ENCODE results near the gene IL18R1. TPM values are rescaled to one million over a fixed set of nuclear protein-coding genes. Genes with fewer than 3 reads are reported as not detected.
"Not testable (repeated sequence)": the region's sequence is repeated elsewhere in the genome, so short reads cannot be mapped to it uniquely, and the experiment has no call there.

The IL18R1 gene
- total and polyA plus RNA-seq, 7 experiments from 2014 or later: 0.77 to 52.8 (median 2.5) TPM

DNA sequence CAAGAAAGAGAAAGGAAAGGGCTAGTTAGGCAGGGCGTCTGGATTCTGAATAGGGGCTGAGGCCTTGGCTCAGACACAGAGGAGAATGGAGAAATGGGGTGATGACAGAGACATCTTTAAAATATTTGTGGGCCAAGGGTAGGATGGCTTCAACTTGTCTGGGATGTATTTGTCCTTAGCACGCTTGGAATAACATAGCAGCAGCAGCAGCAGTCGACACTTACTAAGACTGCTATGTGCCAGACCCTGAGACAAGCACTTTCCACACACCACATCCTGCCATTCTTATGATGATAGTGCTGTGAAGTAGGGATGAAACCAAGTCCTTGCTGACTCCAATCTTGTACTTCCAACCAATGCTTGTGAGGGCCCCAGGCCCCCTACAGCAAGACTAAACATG lies 41.6 kb upstream of the IL18R1 start:
- ChIA-PET CTCF (no interaction called here), POLR2A (no interaction called here)
- Mint-ChIP-seq H3K27me3 (peaks cover 0 to 5% (median 0%) of the 10 kb centered on the region in 5 donors), H3K4me3 (no peak overlapping the region), H3K9me3 (peaks cover 0 to 3% (median 0%) of the 10 kb centered on the region in 11 donors), H3K27ac (no peak overlapping the region), H3K36me3 (peaks cover 0 to 3% (median 0%) of the 10 kb centered on the region in 5 donors), H3K4me1 (peaks cover 0 to 14% (median 0%) of the 10 kb centered on the region in 7 donors)
- H3K27ac ChIP-seq (ENCODE audit: low read depth, low read length): no peak overlapping the region
- no peak overlapping the region for H3K4me3 ChIP-seq (ENCODE audit: low read length)
- ATAC-seq: no peak
- no peaks in the 10 kb centered on the region for H3K36me3 ChIP-seq (ENCODE audit: control insufficient read depth in 2 of 3, insufficient read depth in 3 of 3, low read length in 3 of 3)
- H3K9me3 ChIP-seq (ENCODE audit: control insufficient read depth in 2 of 3, low read length in 3 of 3): no peaks in the 10 kb centered on the region
- H3K4me1 ChIP-seq (ENCODE audit: control insufficient read depth in 2 of 2, insufficient read depth in 2 of 2, low read length in 2 of 2): no peaks in the 10 kb centered on the region
- peaks cover 0 to 3% of the 10 kb centered on the region in 2 donors for H3K27me3 ChIP-seq (ENCODE audit: control insufficient read depth in 2 of 2, insufficient read depth in 2 of 2, low read length in 2 of 2)
- no peak for DNase-seq
- intact Hi-C loops (cut with micrococcal nuclease): no loop called here

DNA sequence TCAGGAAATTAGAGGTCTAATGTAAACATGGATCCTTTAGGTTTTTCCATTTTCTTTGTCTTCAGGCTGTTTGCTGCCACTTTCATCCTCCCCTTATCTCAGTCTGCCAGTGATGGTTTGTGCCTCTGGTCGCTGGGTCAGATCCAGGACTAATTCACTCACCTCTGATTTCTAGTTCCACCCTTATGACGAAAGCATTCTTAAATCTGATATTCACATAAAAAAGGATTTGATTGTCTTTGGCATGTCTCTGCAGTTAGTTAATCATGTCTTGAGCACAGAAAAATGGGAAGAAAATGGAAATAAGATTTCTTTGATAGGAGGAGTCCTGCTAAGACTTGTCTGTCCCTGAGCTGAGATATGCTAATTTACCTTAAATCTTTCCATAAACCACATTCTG lies 39.7 kb upstream of the IL18R1 start:
- peaks cover 0 to 14% (median 0%) of the 10 kb centered on the region in 7 donors for H3K4me1 Mint-ChIP-seq
- Histone ChIP-seq H3K27me3 (ENCODE audit: control insufficient read depth in 2 of 2, insufficient read depth in 2 of 2, low read length in 2 of 2) (peaks cover 0 to 3% of the 10 kb centered on the region in 2 donors), H3K4me3 (ENCODE audit: low read length) (no peak overlapping the region), H3K9me3 (ENCODE audit: control insufficient read depth in 2 of 3, low read length in 3 of 3) (no peaks in the 10 kb centered on the region), H3K36me3 (ENCODE audit: control insufficient read depth in 2 of 3, insufficient read depth in 3 of 3, low read length in 3 of 3) (no peaks in the 10 kb centered on the region), H3K27ac (ENCODE audit: low read depth, low read length) (no peak overlapping the region), H3K4me1 (ENCODE audit: control insufficient read depth in 2 of 2, insufficient read depth in 2 of 2, low read length in 2 of 2) (no peaks in the 10 kb centered on the region)
- DNase-seq (no peak), ATAC-seq (no peak)
- ChIA-PET CTCF (no interaction called here), POLR2A (no interaction called here)
- no peak overlapping the region for H3K27ac Mint-ChIP-seq
- H3K9me3 Mint-ChIP-seq: peaks cover 0 to 5% (median 0%) of the 10 kb centered on the region in 11 donors
- peaks cover 0 to 8% (median 0%) of the 10 kb centered on the region in 5 donors for H3K36me3 Mint-ChIP-seq
- intact Hi-C loops (cut with micrococcal nuclease): no loop called here
- H3K27me3 Mint-ChIP-seq: peaks cover 0 to 3% (median 0%) of the 10 kb centered on the region in 5 donors
- H3K4me3 Mint-ChIP-seq: no peak overlapping the region

DNA sequence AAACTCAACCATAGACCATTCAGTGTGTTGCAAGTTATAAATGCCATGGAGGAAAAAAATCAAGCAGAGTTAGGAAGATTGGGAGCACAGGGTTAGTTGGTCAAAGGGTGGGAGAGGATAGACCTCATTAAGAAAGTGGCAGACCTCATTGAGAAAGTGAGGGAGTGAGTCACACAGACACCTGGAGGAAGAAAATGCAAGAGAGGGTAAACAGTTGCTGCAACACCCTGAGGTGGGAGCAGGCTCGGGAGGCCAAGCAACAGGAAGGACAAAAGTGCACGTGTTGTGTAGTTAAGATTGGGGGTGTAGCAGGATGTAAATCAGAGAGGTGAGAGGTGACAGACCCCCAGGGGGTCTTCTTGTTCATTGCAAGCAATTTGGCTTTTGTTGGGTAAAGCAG lies 37.9 kb upstream of the IL18R1 start:
- Histone ChIP-seq H3K4me3 (ENCODE audit: low read length) (no peak overlapping the region), H3K27me3 (ENCODE audit: control insufficient read depth in 2 of 2, insufficient read depth in 2 of 2, low read length in 2 of 2) (no peaks in the 10 kb centered on the region), H3K4me1 (ENCODE audit: control insufficient read depth in 2 of 2, insufficient read depth in 2 of 2, low read length in 2 of 2) (no peaks in the 10 kb centered on the region), H3K27ac (ENCODE audit: low read depth, low read length) (no peak overlapping the region), H3K36me3 (ENCODE audit: control insufficient read depth in 2 of 3, insufficient read depth in 3 of 3, low read length in 3 of 3) (no peaks in the 10 kb centered on the region), H3K9me3 (ENCODE audit: control insufficient read depth in 2 of 3, low read length in 3 of 3) (no peaks in the 10 kb centered on the region)
- Mint-ChIP-seq H3K4me1 (peaks cover 0 to 9% (median 0%) of the 10 kb centered on the region in 7 donors), H3K36me3 (peaks cover 0 to 10% (median 0%) of the 10 kb centered on the region in 5 donors), H3K27ac (no peak overlapping the region), H3K9me3 (peaks cover 0 to 5% (median 0%) of the 10 kb centered on the region in 11 donors), H3K27me3 (peaks cover 0 to 3% (median 0%) of the 10 kb centered on the region in 5 donors), H3K4me3 (no peak overlapping the region)
- ChIA-PET CTCF (interaction anchor here (0.7 kb wide), 2 partner anchors 311 to 490 kb away, joined by 3 to 5 read pairs; no protein-coding TSS in a partner anchor), POLR2A (no interaction called here)
- DNase-seq (no peak), ATAC-seq (no peak)
- intact Hi-C loops (cut with micrococcal nuclease): no loop called here

DNA sequence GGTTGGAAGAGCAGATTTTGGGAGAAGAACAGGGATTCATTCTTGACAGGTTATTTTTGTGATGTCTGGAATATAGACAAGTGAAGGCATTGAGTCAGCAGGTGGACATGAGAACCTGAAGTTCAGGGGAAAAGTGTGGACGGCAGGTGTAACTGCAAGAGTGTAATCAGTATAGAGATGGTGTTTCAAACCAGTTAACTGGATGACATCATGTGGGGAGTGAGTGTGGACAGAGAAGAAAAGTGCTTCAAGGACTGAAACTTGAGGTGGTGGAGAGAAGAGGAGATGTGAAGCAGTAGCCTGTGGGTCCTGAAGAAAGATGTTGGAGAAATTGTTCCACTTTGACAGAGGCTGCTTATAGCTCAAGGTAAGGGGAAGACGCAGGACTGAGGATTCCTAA lies 37.2 kb upstream of the IL18R1 start:
- H3K4me1 ChIP-seq (ENCODE audit: control insufficient read depth in 2 of 2, insufficient read depth in 2 of 2, low read length in 2 of 2): no peaks in the 10 kb centered on the region
- ATAC-seq (no peak), DNase-seq (no peak)
- Mint-ChIP-seq H3K4me3 (no peak overlapping the region), H3K4me1 (peaks cover 0 to 9% (median 0%) of the 10 kb centered on the region in 7 donors), H3K36me3 (peaks cover 0 to 10% (median 0%) of the 10 kb centered on the region in 5 donors), H3K9me3 (peaks cover 0 to 5% (median 0%) of the 10 kb centered on the region in 11 donors), H3K27ac (no peak overlapping the region), H3K27me3 (peaks cover 0 to 3% (median 0%) of the 10 kb centered on the region in 5 donors)
- POLR2A ChIA-PET: no interaction called here
- no peaks in the 10 kb centered on the region for H3K9me3 ChIP-seq (ENCODE audit: control insufficient read depth in 2 of 3, low read length in 3 of 3)
- no peak overlapping the region for H3K4me3 ChIP-seq (ENCODE audit: low read length)
- no peak overlapping the region for H3K27ac ChIP-seq (ENCODE audit: low read depth, low read length)
- intact Hi-C loops (cut with micrococcal nuclease): no loop called here
- CTCF ChIA-PET: no interaction called here
- H3K27me3 ChIP-seq (ENCODE audit: control insufficient read depth in 2 of 2, insufficient read depth in 2 of 2, low read length in 2 of 2): no peaks in the 10 kb centered on the region
- H3K36me3 ChIP-seq (ENCODE audit: control insufficient read depth in 2 of 3, insufficient read depth in 3 of 3, low read length in 3 of 3): no peaks in the 10 kb centered on the region

DNA sequence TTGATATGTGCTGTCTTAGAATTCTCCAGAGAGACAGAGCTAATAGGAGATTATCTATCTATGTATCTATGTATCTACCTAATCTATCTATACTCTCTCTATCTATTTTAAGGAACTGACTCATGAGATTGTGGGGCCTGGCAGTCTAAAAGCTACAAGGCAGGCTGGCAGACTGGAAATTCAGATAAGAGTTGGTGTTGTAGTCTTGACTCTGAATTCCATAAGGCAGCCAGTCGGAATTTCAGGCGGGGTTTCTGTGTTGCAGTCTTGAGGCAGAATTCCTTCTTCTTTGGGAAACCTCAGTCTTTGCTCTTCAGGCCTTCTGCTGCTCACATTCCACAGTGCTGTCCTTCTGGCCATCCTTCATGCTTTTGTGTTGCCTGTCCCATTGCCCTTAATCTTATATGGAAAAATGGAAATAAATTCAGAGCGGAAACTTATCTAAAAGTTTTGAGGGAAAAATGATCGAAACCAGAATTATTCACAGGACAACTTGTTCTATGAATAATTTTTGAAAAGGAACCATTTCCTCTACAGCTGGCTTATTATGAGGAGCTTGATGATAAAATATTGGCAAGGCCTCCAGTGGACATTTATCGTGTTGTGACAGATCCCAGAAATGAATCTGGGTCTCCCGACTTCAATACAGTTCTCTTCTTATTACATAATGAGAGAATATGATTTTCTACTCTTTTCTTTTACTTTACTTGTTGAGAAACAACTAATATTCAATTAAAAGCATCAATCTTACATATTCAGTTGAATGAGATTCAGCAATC lies 33.5 kb upstream of the IL18R1 start:
- H3K27me3 Mint-ChIP-seq: peaks cover 0 to 5% (median 3%) of the 10 kb centered on the region in 5 donors

GRCh38 chr2:102324914-102325313 lies 30.7 kb upstream of the IL18R1 start:
- peak in 2 of 9 donors; percentile 13 to 26 for DNase-seq
- H3K27me3 Mint-ChIP-seq: peaks cover 0 to 19% (median 4%) of the 10 kb centered on the region in 5 donors

More for the DNA sequence above, 33.5 kb upstream of the IL18R1 start:
- intact Hi-C loops (cut with micrococcal nuclease): no loop called here
- no peak overlapping the region for H3K27ac Mint-ChIP-seq
- DNase-seq (no peak), ATAC-seq (no peak)
- Histone ChIP-seq H3K4me3 (ENCODE audit: low read length) (no peak overlapping the region), H3K27ac (ENCODE audit: low read depth, low read length) (no peak overlapping the region), H3K27me3 (ENCODE audit: control insufficient read depth in 2 of 2, insufficient read depth in 2 of 2, low read length in 2 of 2) (no peaks in the 10 kb centered on the region), H3K9me3 (ENCODE audit: control insufficient read depth in 2 of 3, low read length in 3 of 3) (no peaks in the 10 kb centered on the region), H3K36me3 (ENCODE audit: control insufficient read depth in 2 of 3, insufficient read depth in 3 of 3, low read length in 3 of 3) (no peaks in the 10 kb centered on the region), H3K4me1 (ENCODE audit: control insufficient read depth in 2 of 2, insufficient read depth in 2 of 2, low read length in 2 of 2) (no peaks in the 10 kb centered on the region)
- ChIA-PET POLR2A (no interaction called here), CTCF (no interaction called here)
- no peaks in the 10 kb centered on the region for H3K4me1 Mint-ChIP-seq
- no peak overlapping the region for H3K4me3 Mint-ChIP-seq
- peaks cover 0 to 16% (median 0%) of the 10 kb centered on the region in 5 donors for H3K36me3 Mint-ChIP-seq
- peaks cover 0 to 13% (median 0%) of the 10 kb centered on the region in 11 donors for H3K9me3 Mint-ChIP-seq

More at GRCh38 chr2:102324914-102325313, 30.7 kb upstream of the IL18R1 start:
- H3K36me3 Mint-ChIP-seq: peaks cover 0 to 26% (median 0%) of the 10 kb centered on the region in 5 donors
- H3K9me3 ChIP-seq (ENCODE audit: control insufficient read depth in 2 of 3, low read length in 3 of 3); H3K27me3 ChIP-seq (ENCODE audit: control insufficient read depth in 2 of 2, insufficient read depth in 2 of 2, low read length in 2 of 2); intact Hi-C loops (cut with micrococcal nuclease); CTCF ChIA-PET; H3K27ac Mint-ChIP-seq; H3K36me3 ChIP-seq (ENCODE audit: control insufficient read depth in 2 of 3, insufficient read depth in 3 of 3, low read length in 3 of 3); POLR2A ChIA-PET; H3K4me3 ChIP-seq (ENCODE audit: low read length); H3K27ac ChIP-seq (ENCODE audit: low read depth, low read length); H3K4me1 ChIP-seq (ENCODE audit: control insufficient read depth in 2 of 2, insufficient read depth in 2 of 2, low read length in 2 of 2); H3K4me3 Mint-ChIP-seq; ATAC-seq; H3K4me1 Mint-ChIP-seq: not testable (repeated sequence)
- H3K9me3 Mint-ChIP-seq: peaks cover 0 to 17% (median 3%) of the 10 kb centered on the region in 11 donors
